HG03045 (cell line): Measurements from ENCODE around the gene ITPRIPL2.
A peak's percentile ranks its signal among the peaks of the same experiment; 100 is the strongest.

Experiments used
- ATAC-seq: cut with Tn5 transposase; IDR thresholded peaks from one replicate; pipeline ENCODE4 v1.9.1; 2021; ENCODE audit warnings: mild to moderate bottlenecking, moderate library complexity; ENCODE audit not compliant: unreplicated experiment

Gene ITPRIPL2

GRCh38 chr16:19119564-19119963 is 5.8 kb downstream of the ITPRIPL2 start:
- ATAC-seq = no peak

GRCh38 chr16:19123535-19124178 is 9.9 kb downstream of the ITPRIPL2 start:
- no peak for ATAC-seq

- no peak for ATAC-seq
Observed at GRCh38 chr16:19126300-19126699, 12.5 kb downstream of the ITPRIPL2 start.

GRCh38 chr16:19127205-19127604 is 13.4 kb downstream of the ITPRIPL2 start:
- ATAC-seq = peak; percentile 19

- ATAC-seq = peak; percentile 42
Observed at GRCh38 chr16:19127674-19128131, 13.9 kb downstream of the ITPRIPL2 start.

- ATAC-seq = no peak
Observed at GRCh38 chr16:19128454-19129200, 14.9 kb downstream of the ITPRIPL2 start.

GRCh38 chr16:19130385-19130784 is 16.6 kb downstream of the ITPRIPL2 start:
- ATAC-seq = no peak

GRCh38 chr16:19130852-19131824 is 17.4 kb downstream of the ITPRIPL2 start:
- no peak for ATAC-seq

GRCh38 chr16:19131825-19132218 is 18.1 kb downstream of the ITPRIPL2 start:
- no peak for ATAC-seq

- no peak for ATAC-seq
Observed at GRCh38 chr16:19132255-19132654, 18.5 kb downstream of the ITPRIPL2 start.

- ATAC-seq = no peak
Observed at GRCh38 chr16:19132898-19133297, 19.1 kb downstream of the ITPRIPL2 start.

- no peak for ATAC-seq
Observed at GRCh38 chr16:19133600-19133999, 19.8 kb downstream of the ITPRIPL2 start.

- no peak for ATAC-seq
Observed at GRCh38 chr16:19135201-19135842, 21.6 kb downstream of the ITPRIPL2 start.

- ATAC-seq = no peak
Observed at GRCh38 chr16:19135896-19136438, 22.2 kb downstream of the ITPRIPL2 start.

GRCh38 chr16:19136549-19137196 is 22.9 kb downstream of the ITPRIPL2 start:
- ATAC-seq = no peak

GRCh38 chr16:19137201-19138128 is 23.7 kb downstream of the ITPRIPL2 start:
- ATAC-seq = no peak

- no peak for ATAC-seq
Observed at GRCh38 chr16:19138601-19139000, 24.8 kb downstream of the ITPRIPL2 start.

- ATAC-seq = no peak
Observed at GRCh38 chr16:19139436-19140091, 25.8 kb downstream of the ITPRIPL2 start.
